Measurements from ENCODE around the gene NPR2.

NPR2 gene

GRCh38 chr9:35791297-35791921 lies at the start of gene NPR2:
Gene NPR2 (plus strand): TSS chr9:35791591. CDS start chr9:35792409, 818 bp downstream.
- Mint-ChIP-seq H3K27me3 (peaks cover 25% of the 10 kb centered on the region), H3K4me3 (peak within 1 kb of the TSS; percentile 70), H3K9me3 (no peaks in the 10 kb centered on the region), H3K27ac (peak within 1 kb of the TSS; percentile 18), H3K4me1 (ENCODE audit: low read depth) (peaks cover 26% of the 10 kb centered on the region), H3K36me3 (ENCODE audit: low read depth) (no peaks in the 10 kb centered on the region)
- intact Hi-C loops (cut with micrococcal nuclease), result no loop called here

- intact Hi-C loops (cut with micrococcal nuclease), result no loop called here
- H3K4me1 Mint-ChIP-seq (ENCODE audit: low read depth), result peaks cover 52% of the 10 kb centered on the region
- peak overlapping the region; percentile 47 for H3K27ac Mint-ChIP-seq
- H3K4me3 Mint-ChIP-seq, result no peak overlapping the region
- H3K36me3 Mint-ChIP-seq (ENCODE audit: low read depth), result peaks cover 96% of the 10 kb centered on the region
- H3K9me3 Mint-ChIP-seq, result no peaks in the 10 kb centered on the region
- H3K27me3 Mint-ChIP-seq, result no peaks in the 10 kb centered on the region
Observed at GRCh38 chr9:35741740-35742139, 49.7 kb upstream of the NPR2 start.

- peak overlapping the region; percentile 77 for H3K27ac Mint-ChIP-seq
- peak overlapping the region; percentile 31 for H3K4me3 Mint-ChIP-seq
- H3K9me3 Mint-ChIP-seq, result no peaks in the 10 kb centered on the region
- no peaks in the 10 kb centered on the region for H3K27me3 Mint-ChIP-seq
- peaks cover 59% of the 10 kb centered on the region for H3K4me1 Mint-ChIP-seq (ENCODE audit: low read depth)
- peaks cover 90% of the 10 kb centered on the region for H3K36me3 Mint-ChIP-seq (ENCODE audit: low read depth)
- intact Hi-C loops (cut with micrococcal nuclease), result loop anchor here (1.0 kb wide), 1 partner anchor 10 kb away; no protein-coding TSS in a partner anchor
Observed at GRCh38 chr9:35743452-35743851, 47.9 kb upstream of the NPR2 start.

- H3K27ac Mint-ChIP-seq, result peak overlapping the region; percentile 77
- H3K4me1 Mint-ChIP-seq (ENCODE audit: low read depth), result peaks cover 59% of the 10 kb centered on the region
- intact Hi-C loops (cut with micrococcal nuclease), result loop anchor here (1.0 kb wide), 1 partner anchor 11 kb away; no protein-coding TSS in a partner anchor
- no peaks in the 10 kb centered on the region for H3K9me3 Mint-ChIP-seq
- no peaks in the 10 kb centered on the region for H3K27me3 Mint-ChIP-seq
- peaks cover 89% of the 10 kb centered on the region for H3K36me3 Mint-ChIP-seq (ENCODE audit: low read depth)
- no peak overlapping the region for H3K4me3 Mint-ChIP-seq
Observed at GRCh38 chr9:35743880-35744518, 47.4 kb upstream of the NPR2 start.

- peak overlapping the region; percentile 92 for H3K4me3 Mint-ChIP-seq
- intact Hi-C loops (cut with micrococcal nuclease), result no loop called here
Observed at GRCh38 chr9:35745569-35745968, 45.8 kb upstream of the NPR2 start.

GRCh38 chr9:35746583-35746982 lies 44.8 kb upstream of the NPR2 start:
- peak overlapping the region; percentile 92 for H3K4me3 Mint-ChIP-seq
- H3K9me3 Mint-ChIP-seq, result no peaks in the 10 kb centered on the region
- peaks cover 83% of the 10 kb centered on the region for H3K36me3 Mint-ChIP-seq (ENCODE audit: low read depth)
- intact Hi-C loops (cut with micrococcal nuclease), result no loop called here
- no peaks in the 10 kb centered on the region for H3K27me3 Mint-ChIP-seq
- peaks cover 67% of the 10 kb centered on the region for H3K4me1 Mint-ChIP-seq (ENCODE audit: low read depth)
- H3K27ac Mint-ChIP-seq, result no peak overlapping the region

More at GRCh38 chr9:35745569-35745968, 45.8 kb upstream of the NPR2 start:
- no peaks in the 10 kb centered on the region for H3K27me3 Mint-ChIP-seq
- peaks cover 68% of the 10 kb centered on the region for H3K4me1 Mint-ChIP-seq (ENCODE audit: low read depth)
- no peaks in the 10 kb centered on the region for H3K9me3 Mint-ChIP-seq
- H3K36me3 Mint-ChIP-seq (ENCODE audit: low read depth), result peaks cover 83% of the 10 kb centered on the region
- H3K27ac Mint-ChIP-seq, result peak overlapping the region; percentile 18

- Mint-ChIP-seq H3K4me3 (peak overlapping the region; percentile 92), H3K36me3 (ENCODE audit: low read depth) (peaks cover 88% of the 10 kb centered on the region), H3K27ac (peak overlapping the region; percentile 85), H3K9me3 (no peaks in the 10 kb centered on the region), H3K4me1 (ENCODE audit: low read depth) (peaks cover 53% of the 10 kb centered on the region), H3K27me3 (no peaks in the 10 kb centered on the region)
- intact Hi-C loops (cut with micrococcal nuclease), result loop anchor here (1.0 kb wide), 1 partner anchor 15 kb away; no protein-coding TSS in a partner anchor
Observed at GRCh38 chr9:35748242-35748857, 43.0 kb upstream of the NPR2 start.

GRCh38 chr9:35748858-35749514 lies 42.4 kb upstream of the NPR2 start, which contains the start of the genes GBA2 and RGP1:
Gene GBA2 (minus strand): TSS chr9:35749228. CDS start chr9:35748704, 524 bp downstream.
Gene RGP1 (plus strand): TSS chr9:35749287. CDS start chr9:35749756, 469 bp downstream.
- Mint-ChIP-seq H3K27me3 (no peaks in the 10 kb centered on the region), H3K27ac (peak within 1 kb of the TSS; percentile 85), H3K4me1 (ENCODE audit: low read depth) (peaks cover 47% of the 10 kb centered on the region), H3K4me3 (peak within 1 kb of the TSS; percentile 92), H3K9me3 (no peaks in the 10 kb centered on the region), H3K36me3 (ENCODE audit: low read depth) (peaks cover 88% of the 10 kb centered on the region)
- intact Hi-C loops (cut with micrococcal nuclease), result loop anchor here (1.0 kb wide), 1 partner anchor 16 kb away; no protein-coding TSS in a partner anchor

- Mint-ChIP-seq H3K9me3 (no peaks in the 10 kb centered on the region), H3K27ac (peak overlapping the region; percentile 85), H3K36me3 (ENCODE audit: low read depth) (peaks cover 88% of the 10 kb centered on the region), H3K27me3 (no peaks in the 10 kb centered on the region), H3K4me1 (ENCODE audit: low read depth) (peaks cover 40% of the 10 kb centered on the region), H3K4me3 (peak overlapping the region; percentile 89)
- intact Hi-C loops (cut with micrococcal nuclease), result no loop called here
Observed at GRCh38 chr9:35749515-35750255, 41.7 kb upstream of the NPR2 start.

- peaks cover 36% of the 10 kb centered on the region for H3K4me1 Mint-ChIP-seq (ENCODE audit: low read depth)
- intact Hi-C loops (cut with micrococcal nuclease), result no loop called here
- no peaks in the 10 kb centered on the region for H3K9me3 Mint-ChIP-seq
- peak overlapping the region; percentile 89 for H3K4me3 Mint-ChIP-seq
- H3K36me3 Mint-ChIP-seq (ENCODE audit: low read depth), result peaks cover 83% of the 10 kb centered on the region
- peak overlapping the region; percentile 85 for H3K27ac Mint-ChIP-seq
- no peaks in the 10 kb centered on the region for H3K27me3 Mint-ChIP-seq
Observed at GRCh38 chr9:35750256-35750531, 41.2 kb upstream of the NPR2 start.

GRCh38 chr9:35753466-35753865 lies 37.9 kb upstream of the NPR2 start:
- peaks cover 7% of the 10 kb centered on the region for H3K27me3 Mint-ChIP-seq
- intact Hi-C loops (cut with micrococcal nuclease), result no loop called here
- H3K27ac Mint-ChIP-seq, result no peak overlapping the region
- H3K4me1 Mint-ChIP-seq (ENCODE audit: low read depth), result peaks cover 32% of the 10 kb centered on the region
- no peaks in the 10 kb centered on the region for H3K9me3 Mint-ChIP-seq
- peaks cover 56% of the 10 kb centered on the region for H3K36me3 Mint-ChIP-seq (ENCODE audit: low read depth)
- H3K4me3 Mint-ChIP-seq, result no peak overlapping the region

- no peak within 1 kb of the TSS for H3K4me3 Mint-ChIP-seq
- H3K27ac Mint-ChIP-seq, result no peak within 1 kb of the TSS
- no peaks in the 10 kb centered on the region for H3K9me3 Mint-ChIP-seq
- peaks cover 9% of the 10 kb centered on the region for H3K27me3 Mint-ChIP-seq
- intact Hi-C loops (cut with micrococcal nuclease), result no loop called here
- H3K4me1 Mint-ChIP-seq (ENCODE audit: low read depth), result peaks cover 37% of the 10 kb centered on the region
- peaks cover 49% of the 10 kb centered on the region for H3K36me3 Mint-ChIP-seq (ENCODE audit: low read depth)
Observed at GRCh38 chr9:35754264-35754663, 37.1 kb upstream of the NPR2 start, which contains the start of gene MSMP. Gene MSMP (minus strand): TSS chr9:35754276. CDS start chr9:35754129, 147 bp downstream.

GRCh38 chr9:35755071-35755470 lies 36.3 kb upstream of the NPR2 start:
- Mint-ChIP-seq H3K36me3 (ENCODE audit: low read depth) (peaks cover 42% of the 10 kb centered on the region), H3K4me1 (ENCODE audit: low read depth) (peaks cover 31% of the 10 kb centered on the region), H3K27ac (no peak overlapping the region), H3K27me3 (peaks cover 9% of the 10 kb centered on the region), H3K4me3 (no peak overlapping the region), H3K9me3 (no peaks in the 10 kb centered on the region)
- intact Hi-C loops (cut with micrococcal nuclease), result no loop called here

All from dendritic cell treated with granulocyte-macrophage colony-stimulating factor and Interleukin-4, amounts not matched to agents 40 ng/mL and 50 ng/mL, for 4 days (primary cell).